Kidney capillary endothelial cell (primary cell): Measurements from ENCODE around the gene ZSCAN5B.
"Not testable (repeated sequence)": the region's sequence is repeated elsewhere in the genome, so short reads cannot be mapped to it uniquely, and the experiment has no call there.

Experiments used
- DNase-seq: peaks from one replicate; pipeline ENCODE4 v3.0.0-alpha.2; 2018; ENCODE audit warnings: low spot score

The ZSCAN5B gene, protein sequence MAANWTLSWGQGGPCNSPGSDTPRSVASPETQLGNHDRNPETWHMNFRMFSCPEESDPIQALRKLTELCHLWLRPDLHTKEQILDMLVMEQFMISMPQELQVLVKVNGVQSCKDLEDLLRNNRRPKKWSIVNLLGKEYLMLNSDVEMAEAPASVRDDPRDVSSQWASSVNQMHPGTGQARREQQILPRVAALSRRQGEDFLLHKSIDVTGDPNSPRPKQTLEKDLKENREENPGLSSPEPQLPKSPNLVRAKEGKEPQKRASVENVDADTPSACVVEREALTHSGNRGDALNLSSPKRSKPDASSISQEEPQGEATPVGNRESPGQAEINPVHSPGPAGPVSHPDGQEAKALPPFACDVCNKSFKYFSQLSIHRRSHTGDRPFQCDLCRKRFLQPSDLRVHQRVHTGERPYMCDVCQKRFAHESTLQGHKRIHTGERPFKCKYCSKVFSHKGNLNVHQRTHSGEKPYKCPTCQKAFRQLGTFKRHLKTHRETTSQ

DNA sequence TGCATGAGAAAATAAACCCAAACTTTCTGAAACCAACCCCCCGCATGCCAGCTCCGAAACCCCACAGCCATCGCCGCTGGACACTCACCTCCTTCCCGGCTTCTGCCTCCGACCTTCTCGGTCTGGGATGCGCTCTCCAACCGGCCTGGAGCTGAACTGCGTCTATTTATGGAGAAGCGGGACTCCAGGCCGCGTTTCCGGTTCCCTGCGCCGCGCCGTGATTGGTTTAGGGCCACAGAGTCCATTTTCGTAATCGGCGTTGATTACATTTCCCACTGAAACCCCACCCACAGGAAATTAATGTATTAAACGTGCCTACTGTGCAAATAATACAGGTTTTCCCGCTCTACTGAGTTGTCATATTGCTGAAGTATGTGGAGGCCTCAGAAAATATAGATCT is at the start of gene ZSCAN5B:
ZSCAN5B (minus strand) TSS at position 138 of the 400 bp plus-strand sequence. CDS start 4,731 bp downstream, outside the sequence.
- not testable (repeated sequence) for DNase-seq

DNA sequence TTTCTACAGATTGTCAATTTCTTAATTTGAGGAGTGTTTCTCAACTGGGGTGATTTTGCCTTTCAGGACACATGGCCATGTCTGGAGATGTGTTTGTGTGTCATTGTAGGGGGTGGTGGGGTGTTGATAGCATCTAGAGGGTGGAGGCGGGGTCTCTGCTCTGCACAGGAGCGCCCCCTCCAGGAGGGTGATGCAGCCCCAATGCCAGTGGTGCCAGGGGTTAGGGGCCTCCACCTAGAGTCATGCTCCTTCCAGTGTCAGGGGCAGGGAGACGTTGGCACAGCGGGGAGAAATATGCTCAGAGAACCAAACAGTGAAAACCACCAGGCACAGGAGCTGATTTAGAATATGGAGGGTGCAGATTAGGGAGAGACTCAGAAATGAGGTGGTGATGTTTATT is 48.2 kb upstream of the ZSCAN5B start:
- DNase-seq: not testable (repeated sequence)

DNA sequence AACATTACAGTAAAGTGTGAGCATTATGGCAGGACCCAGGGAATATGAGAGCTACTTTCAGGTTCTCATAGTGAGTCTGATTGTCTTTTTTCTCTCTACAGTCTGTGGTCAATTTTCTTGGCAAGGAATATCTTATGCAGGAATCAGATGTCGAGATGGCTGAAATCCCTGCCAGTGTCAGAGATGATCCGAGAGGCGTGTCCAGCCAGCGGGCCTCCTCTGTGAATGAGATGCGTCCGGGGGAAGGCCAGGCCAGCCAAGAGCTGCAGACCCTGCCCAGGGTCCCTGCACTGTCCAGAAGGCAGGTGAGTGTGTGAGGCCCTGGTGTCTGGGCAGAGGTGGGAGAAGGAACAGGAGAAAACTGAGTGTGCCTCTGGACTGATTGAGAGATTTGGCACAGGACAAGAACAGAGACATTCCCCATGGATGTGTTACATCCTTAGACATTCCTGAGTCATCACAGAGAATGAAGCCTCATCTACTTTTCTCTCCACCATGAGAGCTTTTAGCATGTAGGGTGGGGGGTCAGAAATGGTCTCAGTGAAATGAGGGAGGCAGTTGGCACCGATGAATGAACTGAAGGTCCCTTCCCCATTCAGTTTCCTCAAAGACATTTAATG is 47.6 kb upstream of the ZSCAN5B start:
- peak; percentile 20 for DNase-seq

DNA sequence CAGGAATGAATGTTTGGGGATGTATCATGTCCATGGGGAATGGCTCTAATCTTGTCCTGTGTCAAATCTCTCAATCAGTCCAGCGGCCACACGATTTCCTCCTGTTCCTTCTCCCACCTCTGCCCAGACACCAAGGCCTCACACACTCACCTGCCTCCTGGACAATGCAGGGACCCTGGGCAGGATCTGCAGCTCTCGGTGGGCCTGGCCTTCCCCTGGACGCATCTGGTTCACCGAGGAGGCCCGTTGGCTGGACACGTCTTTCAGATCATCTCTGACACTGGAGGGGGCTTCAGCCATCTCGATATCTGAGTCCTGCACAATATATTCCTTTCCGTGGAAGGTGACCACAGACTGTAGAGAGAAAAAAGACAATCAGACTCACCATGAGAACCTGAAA is 25.9 kb upstream of the ZSCAN5B start:
- no peak for DNase-seq

DNA sequence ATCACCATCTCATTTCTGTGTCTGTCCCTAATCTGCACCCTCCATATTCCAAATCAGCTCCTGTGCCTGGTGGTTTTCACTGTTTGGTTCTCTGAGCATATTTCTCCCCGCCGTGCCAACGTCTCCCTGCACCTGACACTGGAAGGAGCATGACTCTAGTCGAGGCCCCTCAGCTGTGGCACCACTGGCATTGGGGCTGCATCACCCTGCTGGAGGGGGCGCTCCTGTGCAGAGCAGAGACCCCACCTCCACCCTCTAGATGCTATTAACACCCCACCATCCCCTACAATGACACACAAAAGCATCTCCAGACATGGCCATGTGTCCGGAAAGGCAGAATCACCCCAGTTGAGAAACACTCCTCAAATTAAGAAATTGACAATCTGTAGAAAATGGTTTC is 25.3 kb upstream of the ZSCAN5B start:
- DNase-seq: no peak

DNA sequence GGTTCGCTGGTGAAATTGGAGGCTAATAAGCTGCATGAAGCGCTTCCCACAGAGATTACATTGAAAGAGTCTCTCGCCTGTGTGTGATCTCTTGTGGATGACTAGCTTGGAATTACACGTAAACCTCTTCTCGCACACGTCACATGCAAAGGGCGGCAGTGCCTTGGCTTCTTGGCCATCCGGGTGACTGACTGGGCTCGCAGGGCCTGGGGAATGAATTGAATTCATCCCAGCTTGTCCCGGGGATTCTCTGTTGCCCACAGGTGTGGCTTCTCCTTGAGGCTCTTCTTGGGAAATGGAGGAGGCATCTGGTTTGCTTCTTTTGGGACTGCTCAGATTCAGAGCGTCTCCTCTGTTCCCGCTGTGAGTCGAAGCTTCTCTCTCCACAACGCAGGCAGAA is 24.3 kb upstream of the ZSCAN5B start:
- DNase-seq: no peak

DNA sequence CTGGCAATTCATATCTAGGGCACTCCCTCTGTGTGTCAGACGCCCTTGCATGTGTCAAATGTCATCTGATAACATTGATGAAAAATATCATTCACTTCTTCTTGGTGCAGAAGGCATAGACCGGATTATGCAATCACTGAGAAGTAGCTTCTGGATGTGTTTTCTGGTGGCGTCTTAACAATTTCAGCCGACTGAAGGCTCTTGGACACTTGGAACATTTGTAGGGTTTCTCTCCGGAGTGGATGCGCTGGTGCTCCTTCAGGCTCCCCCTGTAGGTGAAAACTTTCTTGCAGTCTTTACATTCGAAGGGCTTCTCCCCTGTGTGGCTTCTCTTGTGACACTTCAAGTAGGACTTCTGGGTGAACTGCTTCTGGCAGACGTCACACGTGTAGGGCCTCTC is 23.9 kb upstream of the ZSCAN5B start:
- peak; percentile 3 for DNase-seq

DNA sequence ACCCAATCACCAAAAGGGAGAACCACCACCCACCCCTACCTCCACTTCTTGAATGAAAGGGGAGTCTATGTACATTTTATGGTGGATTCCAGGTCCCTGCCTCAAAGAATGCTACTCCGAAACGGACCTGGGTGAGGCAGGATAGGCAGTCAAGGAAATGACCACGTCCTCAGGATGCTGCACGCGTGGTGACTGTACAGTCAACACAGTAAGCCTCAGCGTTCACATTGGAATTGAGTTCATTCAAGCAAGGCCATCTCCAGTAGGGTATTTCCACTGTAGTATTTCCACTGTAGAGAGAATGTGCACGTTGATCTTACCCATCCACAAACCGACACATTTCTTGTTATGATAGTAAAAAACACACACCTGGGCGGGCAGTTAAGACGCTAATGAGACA is 21.4 kb upstream of the ZSCAN5B start:
- peak; percentile 71 for DNase-seq

DNA sequence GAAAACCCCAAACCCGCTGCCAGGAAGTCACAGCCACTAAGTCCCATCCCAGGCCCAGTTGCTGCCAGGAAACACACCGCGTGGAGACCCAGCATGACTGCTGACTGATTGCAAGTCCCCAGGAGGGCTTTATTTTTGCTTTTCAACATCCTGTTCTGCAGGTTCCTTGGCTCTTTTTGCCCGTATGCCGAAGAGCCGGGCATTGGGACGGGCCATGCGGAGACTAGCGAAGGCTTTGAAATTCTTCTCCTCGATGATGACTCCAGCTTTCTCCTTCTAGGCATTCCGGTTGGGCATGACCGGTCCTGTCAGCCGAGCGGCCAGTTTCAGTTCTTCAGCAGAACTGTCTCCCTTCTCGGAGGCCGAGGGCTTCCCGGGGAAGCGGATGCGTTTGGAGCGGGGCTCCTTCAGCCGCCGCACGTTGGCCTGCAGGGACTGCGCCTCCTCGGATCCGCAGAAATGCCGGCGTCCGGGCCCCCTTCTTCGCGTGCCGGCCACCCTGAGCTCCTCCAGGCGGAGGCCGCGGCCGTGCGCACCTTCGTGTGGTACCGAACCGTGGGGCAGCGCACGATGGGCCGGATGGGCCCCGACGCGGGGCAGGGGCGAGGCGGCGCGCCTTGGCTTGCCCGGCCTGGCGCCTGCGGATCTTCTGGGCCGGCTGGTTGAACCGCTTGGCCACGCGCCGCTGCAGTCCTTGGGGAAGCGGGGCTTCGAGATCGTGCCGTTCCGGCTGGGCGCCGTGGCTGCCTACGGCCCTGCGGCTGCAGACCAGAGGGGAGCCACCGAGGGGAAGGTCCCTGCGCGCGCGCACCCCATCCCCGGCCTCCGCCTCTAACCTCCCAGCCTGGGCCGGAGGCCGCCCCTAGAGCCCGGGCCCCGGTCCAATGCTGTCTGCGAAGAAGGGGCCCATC is 19.7 kb upstream of the ZSCAN5B start:
- no peak for DNase-seq

- DNase-seq: no peak
These were observed 14.1 kb upstream of the ZSCAN5B start for GRCh38 chr19:56211718-56212117.

GRCh38 chr19:56210036-56210435 is 12.5 kb upstream of the ZSCAN5B start:
- DNase-seq: not testable (repeated sequence)

- DNase-seq: no peak
These were observed 11.5 kb upstream of the ZSCAN5B start for GRCh38 chr19:56209091-56209490.

DNA sequence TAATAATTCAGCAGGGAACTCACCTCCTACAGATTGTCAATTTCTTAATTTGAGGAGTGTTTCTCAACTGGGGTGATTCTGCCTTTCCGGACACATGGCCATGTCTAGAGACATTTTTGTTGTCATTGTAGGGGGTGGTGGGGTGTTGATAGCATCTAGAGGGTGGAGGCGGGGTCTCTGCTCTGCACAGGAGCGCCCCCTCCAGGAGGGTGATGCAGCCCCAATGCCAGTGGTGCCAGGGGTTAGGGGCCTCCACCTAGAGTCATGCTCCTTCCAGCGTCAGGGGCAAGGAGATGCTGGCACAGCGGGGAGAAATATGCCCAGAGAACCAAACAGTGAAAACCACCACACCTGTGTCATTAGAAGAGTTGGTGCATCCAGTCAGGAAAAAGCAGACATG is 10.0 kb upstream of the ZSCAN5B start:
- DNase-seq: not testable (repeated sequence)

DNA sequence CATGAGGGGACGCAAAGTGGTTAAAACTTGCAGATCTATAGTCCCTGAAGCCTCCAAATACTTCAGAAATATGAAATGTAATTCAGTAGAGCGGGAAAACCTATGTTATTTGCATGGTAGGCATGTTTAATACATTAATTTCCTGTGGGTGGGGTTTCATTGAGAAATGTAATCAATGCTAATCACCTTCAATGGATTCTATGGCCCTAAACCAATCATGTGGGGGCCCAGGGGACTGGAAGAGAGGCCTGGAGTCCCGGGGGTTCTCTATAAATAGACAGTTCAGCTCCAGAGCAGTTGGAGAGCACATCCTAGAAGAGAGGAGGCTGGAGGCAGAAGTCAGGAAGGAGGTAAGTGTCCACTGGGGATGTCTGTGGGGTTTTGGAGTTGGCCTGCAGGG is 4.4 kb upstream of the ZSCAN5B start, which contains the start of gene ZSCAN5C:
ZSCAN5C (plus strand) TSS at position 301 of the 400 bp plus-strand sequence. CDS start 3,641 bp downstream, outside the sequence.
- DNase-seq: no peak

GRCh38 chr19:56199687-56200086 is 2.1 kb upstream of the ZSCAN5B start:
- DNase-seq: no peak

- no peak for DNase-seq
These were observed 3.5 kb downstream of the ZSCAN5B start for GRCh38 chr19:56193981-56194640.

DNA sequence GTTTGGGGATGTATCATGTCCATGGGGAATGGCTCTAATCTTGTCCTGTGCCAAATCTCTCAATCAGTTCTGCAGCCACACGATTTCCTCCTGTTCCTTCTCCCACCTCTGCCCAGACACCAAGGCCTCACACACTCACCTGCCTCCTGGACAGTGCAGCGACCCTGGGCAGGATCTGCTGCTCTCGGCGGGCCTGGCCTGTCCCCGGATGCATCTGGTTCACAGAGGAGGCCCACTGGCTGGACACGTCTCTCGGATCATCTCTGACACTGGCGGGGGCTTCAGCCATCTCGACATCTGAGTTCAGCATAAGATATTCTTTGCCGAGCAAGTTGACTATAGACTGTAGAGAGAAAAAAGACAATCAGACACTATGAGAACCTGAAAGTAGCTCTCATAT is 5.9 kb downstream of the ZSCAN5B start:
- no peak for DNase-seq

DNA sequence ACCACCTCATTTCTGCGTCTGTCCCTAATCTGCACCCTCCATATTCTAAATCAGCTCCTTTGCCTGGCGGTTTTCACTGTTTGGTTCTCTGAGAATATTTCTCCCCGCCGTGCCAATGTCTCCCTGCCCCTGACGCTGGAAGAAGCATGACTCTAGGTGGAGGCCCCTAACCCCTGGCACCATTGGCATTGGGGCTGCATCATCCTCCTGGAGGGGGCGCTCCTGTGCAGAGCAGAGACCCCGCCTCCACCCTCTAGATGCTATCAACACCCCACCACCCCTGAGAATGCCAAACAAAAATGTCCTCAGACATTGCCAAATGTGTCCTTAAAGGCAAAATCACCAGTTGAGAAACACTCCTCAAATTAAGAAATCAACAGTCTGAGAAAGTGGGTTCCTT is 6.5 kb downstream of the ZSCAN5B start:
- DNase-seq: no peak

- no peak for DNase-seq
These were observed 7.8 kb downstream of the ZSCAN5B start for GRCh38 chr19:56189785-56190184.

DNA sequence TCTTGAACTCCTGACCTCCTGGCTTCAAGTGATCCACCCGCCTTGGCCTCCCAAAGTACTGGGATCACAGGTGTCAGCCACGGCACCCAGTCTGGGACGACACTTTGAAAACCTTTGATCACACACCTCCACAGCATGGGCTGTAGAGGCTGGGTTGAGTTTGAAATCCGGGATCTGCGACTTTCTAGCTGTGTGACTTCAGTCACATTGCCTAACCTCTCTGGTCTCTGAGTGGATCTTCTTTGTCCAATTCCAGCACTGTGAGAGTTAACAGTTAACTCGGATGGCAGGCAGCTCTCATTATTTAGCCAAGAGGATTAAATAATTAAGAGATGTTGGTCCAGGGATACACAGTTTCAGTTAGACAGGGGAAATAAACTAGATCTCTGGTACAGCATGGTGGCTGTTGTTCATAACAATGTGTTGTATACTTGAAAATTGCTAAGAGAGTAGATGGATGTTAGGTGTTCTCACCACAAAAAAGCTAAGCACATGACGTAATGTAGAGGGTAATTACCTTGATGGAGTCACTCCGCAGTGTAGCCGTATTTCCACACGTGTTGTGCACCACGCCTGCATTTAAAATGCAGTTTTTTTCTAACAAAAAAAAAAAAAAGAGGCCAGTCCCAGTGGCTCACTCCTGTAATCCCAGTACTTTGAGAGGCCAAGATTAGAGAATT is 19.9 kb downstream of the ZSCAN5B start:
- DNase-seq: no peak

GRCh38 chr19:56176881-56177280 is 20.7 kb downstream of the ZSCAN5B start:
- DNase-seq: no peak
